Stimulated activated CD8-positive, alpha-beta memory T cell treated with anti-CD3 and anti-CD28 coated beads, Interleukin-4, amount 100 ng/mL, for 4 hours (primary cell): ENCODE data around the gene FTO.
"Not testable (repeated sequence)": the region's sequence is repeated elsewhere in the genome, so short reads cannot be mapped to it uniquely, and the experiment has no call there.

Experiments used
- DNase-seq, 2 donors: peaks; one replicate each; pipeline ENCODE4 v3.0.0-alpha.2; 2020; ENCODE audit warnings: low read depth in 2 of 2, low spot score in 1 of 2

FTO gene

GRCh38 chr16:53703590-53704444 lies at the start of gene FTO, which contains the start of gene RPGRIP1L:
Gene FTO (plus strand): TSS chr16:53704156.
Gene RPGRIP1L (minus strand): TSS chr16:53703859. CDS start chr16:53700723, 3,136 bp downstream.
- DNase-seq, result peak; percentile 89 to 90

- DNase-seq, result no peak
These were observed 49.0 kb upstream of the FTO start for GRCh38 chr16:53654946-53655345.

GRCh38 chr16:53662072-53662471 lies 41.9 kb upstream of the FTO start:
- no peak for DNase-seq

GRCh38 chr16:53664724-53665345 lies 39.1 kb upstream of the FTO start:
- no peak for DNase-seq

GRCh38 chr16:53666786-53667415 lies 37.1 kb upstream of the FTO start:
- DNase-seq, result no peak

GRCh38 chr16:53668869-53669268 lies 35.1 kb upstream of the FTO start:
- DNase-seq, result no peak

- DNase-seq, result no peak
These were observed 31.5 kb upstream of the FTO start for GRCh38 chr16:53672461-53672860.

GRCh38 chr16:53673189-53673588 lies 30.8 kb upstream of the FTO start:
- DNase-seq, result no peak

- DNase-seq, result no peak
These were observed 25.8 kb upstream of the FTO start for GRCh38 chr16:53678155-53678554.

GRCh38 chr16:53678756-53679343 lies 25.1 kb upstream of the FTO start:
- no peak for DNase-seq

- DNase-seq, result no peak
These were observed 23.2 kb upstream of the FTO start for GRCh38 chr16:53680756-53681155.

GRCh38 chr16:53681354-53681753 lies 22.6 kb upstream of the FTO start:
- no peak for DNase-seq

- not testable (repeated sequence) for DNase-seq
These were observed 18.6 kb upstream of the FTO start for GRCh38 chr16:53685334-53685733.

- no peak for DNase-seq
These were observed 17.2 kb upstream of the FTO start for GRCh38 chr16:53686710-53687109.

- no peak for DNase-seq
These were observed 14.3 kb upstream of the FTO start for GRCh38 chr16:53689636-53690035.

- DNase-seq, result no peak
These were observed 13.2 kb upstream of the FTO start for GRCh38 chr16:53690771-53691170.

- no peak for DNase-seq
These were observed 11.8 kb upstream of the FTO start for GRCh38 chr16:53692146-53692545.

- DNase-seq, result no peak
These were observed 10.6 kb upstream of the FTO start for GRCh38 chr16:53693320-53693719.

- no peak for DNase-seq
These were observed 8.9 kb upstream of the FTO start for GRCh38 chr16:53695070-53695469.

GRCh38 chr16:53698271-53698670 lies 5.7 kb upstream of the FTO start:
- DNase-seq, result not testable (repeated sequence)

- no peak for DNase-seq
These were observed 473 bp downstream of the FTO start for GRCh38 chr16:53704445-53704813.

- no peak for DNase-seq
These were observed 3.7 kb downstream of the FTO start for GRCh38 chr16:53707671-53708070.
